ENCODE measurements around the gene INCA1. TPM values are rescaled to one million over a fixed set of nuclear protein-coding genes. Genes with fewer than 3 reads are reported as not detected.

The INCA1 gene
- total and polyA plus RNA-seq, 2 of the 13 experiments (the other 11 are each of a cell fraction or from before 2014, with no cell fraction given) = 0.93 to 2.6 TPM

- TF ChIP-seq POGK (CRISPR knock-in tag; conservative IDR thresholded peaks at IDR 0.05) (peak; percentile 94), NFYB (CRISPR knock-in tag; IDR thresholded peaks at IDR 0.05) (no peak; the same call in 1 of the 2 replicates), MXI1 (IDR thresholded peaks at IDR 0.05; ENCODE audit: borderline replicate concordance, low read depth, low read length) (peak; percentile 26; the same call in 1 of the 3 replicates), POGZ (CRISPR knock-in tag; IDR thresholded peaks at IDR 0.05) (peak; percentile 77), STAG1 (CRISPR knock-in tag; IDR thresholded peaks at IDR 0.05) (peak; percentile 60), PAXIP1 (CRISPR knock-in tag; conservative IDR thresholded peaks at IDR 0.05) (peak; percentile 38; the same call in 1 of the 2 replicates), MED1 (CRISPR knock-in tag; IDR thresholded peaks at IDR 0.05) (no peak; the same call in 1 of the 2 replicates), TRIM24 (CRISPR knock-in tag; IDR thresholded peaks at IDR 0.05) (no peak), ZNF564 (CRISPR knock-in tag; IDR thresholded peaks at IDR 0.05) (peak; percentile 39), DNMT1 (CRISPR knock-in tag; IDR thresholded peaks at IDR 0.05) (no peak), ZNF800 (CRISPR knock-in tag; IDR thresholded peaks at IDR 0.05) (no peak; the same call in 1 of the 2 replicates), ETV5 (CRISPR knock-in tag; IDR thresholded peaks at IDR 0.05; ENCODE audit: borderline replicate concordance) (peak; percentile 75), ZFP90 (CRISPR knock-in tag; IDR thresholded peaks at IDR 0.05; ENCODE audit: borderline replicate concordance) (peak; percentile 36; the same call in 1 of the 2 replicates), USF2 (IDR thresholded peaks at IDR 0.05; ENCODE audit: low read depth, low read length) (no peak), USF2 (CRISPR knock-in tag; IDR thresholded peaks at IDR 0.05; ENCODE audit: borderline replicate concordance) (peak; percentile 65; the same call in 1 of the 2 replicates), ZNF501 (CRISPR knock-in tag; IDR thresholded peaks at IDR 0.05) (peak; percentile 81), SPEN (CRISPR knock-in tag; IDR thresholded peaks at IDR 0.05; ENCODE audit: low read depth) (peak; percentile 87; the same call in 1 of the 2 replicates), NFATC3 (CRISPR knock-in tag; IDR thresholded peaks at IDR 0.05) (no peak), CBX2 (IDR thresholded peaks at IDR 0.05; ENCODE audit: low read depth, low read length) (no peak), CBX2 (CRISPR knock-in tag; IDR thresholded peaks at IDR 0.05; ENCODE audit: low read depth) (0 out of 2 replicates have a peak, but pooled peaks have one; percentile 28)
These were observed 10.2 kb downstream of the INCA1 start, which contains the start of gene CAMTA2 (continued) for GRCh38 chr17:4986951-4987766.

All from HepG2 (cell line).